Measurements from ENCODE around the gene NRAP.

DNA sequence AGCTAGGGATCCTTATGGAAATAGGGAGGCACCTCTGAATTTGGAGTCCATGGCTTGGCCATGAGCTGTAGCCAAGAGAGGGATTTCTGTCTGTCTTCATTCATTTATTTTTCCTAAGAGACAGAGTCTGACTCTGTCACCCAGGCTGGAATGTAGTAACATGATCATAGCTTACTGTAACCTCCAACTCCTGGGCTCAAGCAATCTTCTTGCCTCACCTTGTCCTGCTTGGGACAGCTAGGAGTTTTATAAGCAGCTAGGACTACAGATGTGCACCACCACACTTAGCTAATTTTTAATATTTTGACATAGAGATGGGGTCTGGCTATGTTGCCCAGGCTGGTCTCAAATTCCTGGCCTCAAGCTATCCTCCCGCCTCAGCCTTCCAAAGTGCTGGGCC, 119.4 kb downstream of the NRAP start:
- TF ChIP-seq, protein P1, sequence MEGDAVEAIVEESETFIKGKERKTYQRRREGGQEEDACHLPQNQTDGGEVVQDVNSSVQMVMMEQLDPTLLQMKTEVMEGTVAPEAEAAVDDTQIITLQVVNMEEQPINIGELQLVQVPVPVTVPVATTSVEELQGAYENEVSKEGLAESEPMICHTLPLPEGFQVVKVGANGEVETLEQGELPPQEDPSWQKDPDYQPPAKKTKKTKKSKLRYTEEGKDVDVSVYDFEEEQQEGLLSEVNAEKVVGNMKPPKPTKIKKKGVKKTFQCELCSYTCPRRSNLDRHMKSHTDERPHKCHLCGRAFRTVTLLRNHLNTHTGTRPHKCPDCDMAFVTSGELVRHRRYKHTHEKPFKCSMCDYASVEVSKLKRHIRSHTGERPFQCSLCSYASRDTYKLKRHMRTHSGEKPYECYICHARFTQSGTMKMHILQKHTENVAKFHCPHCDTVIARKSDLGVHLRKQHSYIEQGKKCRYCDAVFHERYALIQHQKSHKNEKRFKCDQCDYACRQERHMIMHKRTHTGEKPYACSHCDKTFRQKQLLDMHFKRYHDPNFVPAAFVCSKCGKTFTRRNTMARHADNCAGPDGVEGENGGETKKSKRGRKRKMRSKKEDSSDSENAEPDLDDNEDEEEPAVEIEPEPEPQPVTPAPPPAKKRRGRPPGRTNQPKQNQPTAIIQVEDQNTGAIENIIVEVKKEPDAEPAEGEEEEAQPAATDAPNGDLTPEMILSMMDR (IDR thresholded peaks at IDR 0.05 in 4 of 5, conservative IDR thresholded peaks at IDR 0.05 in 1 of 5): no peak
- TF ChIP-seq POLR2A (IDR thresholded peaks at IDR 0.05): no peak
